Heart right ventricle (tissue), 16 donors: Measurements from ENCODE around the gene HSD11B1L. TPM values are rescaled to one million over a fixed set of nuclear protein-coding genes. Genes with fewer than 3 reads are reported as not detected.

Experiments used
- ATAC-seq, 8 donors: fragments of 200-7000 bp; cut with Tn5 transposase; one replicate each; pipeline ENCODE4 v1.9.1; 2020; ENCODE audit warnings: mild to moderate bottlenecking in 8 of 8, moderate library complexity in 8 of 8, moderate number of reproducible peaks in 1 of 8
- DNase-seq, 2 donors: peaks; one replicate each; pipeline ENCODE4 v3.0.0-alpha.2; 2020
- H3K27ac ChIP-seq, 10 donors: fragments of 200-600 bp; sonication (generic) in 2 of 10; one replicate each; pipeline versions ENCODE4 v1.5.0 to v1.8.0; 2020 to 2022; ENCODE audit warnings: mild to moderate bottlenecking in 3 of 10
- H3K27me3 ChIP-seq, 7 donors: fragments of 200-600 bp; one replicate each; pipeline ENCODE4 v1.8.0; 2021 to 2022; ENCODE audit warnings: mild to moderate bottlenecking in 2 of 7
- H3K36me3 ChIP-seq, 9 donors: fragments of 200-600 bp; sonication (generic) in 1 of 9; one replicate each; pipeline versions ENCODE4 v1.5.0 to v1.8.0; 2020 to 2022; ENCODE audit warnings: mild to moderate bottlenecking in 2 of 9
- H3K4me1 ChIP-seq, 9 donors: fragments of 200-600 bp; sonication (generic) in 1 of 9; one replicate each; pipeline versions ENCODE4 v1.5.0 to v1.8.0; 2020 to 2022; ENCODE audit warnings: mild to moderate bottlenecking in 4 of 9
- H3K4me3 ChIP-seq, 10 donors: fragments of 200-600 bp; sonication (generic) in 2 of 10; one replicate each; pipeline versions ENCODE4 v1.5.0 to v1.8.0; 2020 to 2022; ENCODE audit warnings: mild to moderate bottlenecking in 7 of 10, moderate library complexity in 2 of 10
- H3K9me3 ChIP-seq, 11 donors: fragments of 200-600 bp in 10 of 11; sonication (generic) in 2 of 11; one replicate each; pipeline versions ENCODE4 v1.5.0 to v1.8.0; 2013 to 2022; ENCODE audit warnings: mild to moderate bottlenecking in 2 of 11, control low read depth in 1 of 11, moderate library complexity in 1 of 11
- WGBS, 2 donors: extraction: QIAGEN DNeasy Blood & Tissue Kit; methylation state at CpG; one replicate each; pipeline ENCODE4 v1.1.7; 2013; ENCODE audit warnings: inconsistent platforms in 1 of 2; 5-methylcytosine and 5-hydroxymethylcytosine counted together
- intact Hi-C, 10 donors: fragments of 100-400 bp; cut with DNase I; formaldehyde crosslinking; loops; one replicate each; pipeline versions ENCODE4 v1.11.1 to v1.14.2; 2022
- polyA plus RNA-seq, 2 donors: library from polyadenylated mRNA; stranded (reverse); fragments of 200-250 nt; gene quantifications; one replicate each; pipeline ENCODE4 v1.2.3, GENCODE V29; 2013
- total RNA-seq, 10 donors: library from RNA; stranded (reverse); fragmentation: NEBNext Ultra II Directional in 3 of 10; extraction: Animal tissue kit (Norgen Biotek cat#: 25700) in 3 of 10; gene quantifications; one replicate each; pipeline versions ENCODE4 v1.2.1 to v1.2.4, GENCODE V29; 2021 to 2023
- TF ChIP-seq, protein P1 (sequence below), 9 donors: fragments of 200-600 bp; sonication (generic) in 2 of 9; IDR thresholded peaks; one replicate each; pipeline versions ENCODE4 v1.5.0 to v1.8.0; 2021 to 2022; ENCODE audit warnings: antibody characterized with exemption in 9 of 9, mild to moderate bottlenecking in 5 of 9, moderate library complexity in 1 of 9
- donor health status: Arrhythmogenic right ventricular cardiomyopathy.
- donor health status: ischemic (EF 13 %, LVEDD 7.1; RV severe dilation, severe dysfunction).
- donor health status: healthy with polysubstance abuse.
- donor health status: DM: no; HTN: yes; CAD: no.
- donor health status: DM: no; HTN: no; CAD: no.
- donor health status: ischemic (EF 25% LVEDD 6.9; RV normal size, moderate dysfunction).
- donor health status: ischemic (EF 25% LVEDD 5.7; RV mildly dilated, moderate dysfunction).
- donor health status: healthy.
- donor health status: DM: yes; HTN: yes; CAD: no.
- donor health status: Ischemic cardiomyopathy.
- donor health status: ischemic (EF 35%, LVEDD 5.7; RV mildly dilated, moderate dysfunction).
- donor health status: nonischemic (EF 11% LVEDD 7.7; RV severe dilation, severe dysfunction).
- donor health status: DM: yes; HTN: yes; CAD: no.
- donor health status: PGD.
- donor health status: ischemic (EF 29% LVEDD 5.4; RV normal size, mild dysfunction).
- donor health status: nonischemic (EF 23%, LVEDD 6.1; RV moderate dilation, normal function).

Gene HSD11B1L
- total and polyA plus RNA-seq, 12 donors, result 3.3 to 13.2 (median 4.3) TPM

DNA sequence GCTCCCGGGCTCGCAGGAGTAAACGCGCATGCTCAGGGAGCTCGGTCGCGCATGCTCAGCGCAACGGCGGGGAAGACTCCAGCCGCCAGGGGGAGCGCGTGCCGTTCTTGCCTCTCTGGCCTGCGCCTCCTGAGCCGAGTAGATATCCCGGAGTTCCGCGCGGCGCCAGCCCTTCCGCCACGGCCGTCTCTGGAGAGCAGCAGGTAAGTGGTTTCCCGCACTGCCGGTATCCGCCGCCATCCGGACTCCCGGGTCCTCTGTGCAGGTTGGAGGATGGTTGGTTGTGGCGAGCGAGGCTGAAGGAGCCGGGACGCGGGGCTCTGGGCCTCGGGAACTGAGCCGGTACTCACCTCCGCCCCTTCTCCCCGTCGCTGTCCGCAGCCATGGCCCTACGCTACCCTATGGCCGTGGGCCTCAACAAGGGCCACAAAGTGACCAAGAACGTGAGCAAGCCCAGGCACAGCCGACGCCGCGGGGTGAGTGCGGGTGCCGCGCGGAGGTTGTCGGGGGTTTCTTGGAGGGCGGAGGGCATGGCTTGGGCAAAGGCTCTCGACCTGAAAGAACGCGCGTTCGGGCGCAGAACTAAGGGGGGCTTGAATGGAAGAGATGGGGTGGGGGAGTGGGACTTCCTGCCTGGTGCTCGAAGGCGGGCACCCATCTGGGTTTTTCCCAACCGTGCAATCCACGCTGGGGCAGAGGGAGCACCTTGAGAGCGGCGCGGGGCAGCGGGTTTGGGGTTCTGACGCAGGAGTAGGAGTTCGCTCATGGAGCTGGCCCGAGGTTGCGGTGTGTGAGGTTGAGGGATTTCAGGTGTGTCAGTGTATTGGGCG lies 9.5 kb downstream of the HSD11B1L start, which contains the start of gene RPL36:
RPL36 (plus strand) TSS at position 171 of the 830 bp plus-strand sequence; CDS start at position 384, 213 bp downstream.
- peak within 1 kb of the TSS; percentile 60 to 97 (median 88) for H3K27ac ChIP-seq
- intact Hi-C loops, result loop anchor here in 3 of 10 donors (2.0 kb wide), 2 partner anchors 24 to 30 kb away; partner anchors contain the start of genes CATSPERD (in 2 of the 3) and LONP1 (in 2 of the 3)
- 1% methylated on average over 73 of the region's 73 CpGs for WGBS, 2 donors
- no peaks in the 10 kb centered on the region for H3K9me3 ChIP-seq
- H3K27me3 ChIP-seq, result no peaks in the 10 kb centered on the region
- TF ChIP-seq, protein P1, sequence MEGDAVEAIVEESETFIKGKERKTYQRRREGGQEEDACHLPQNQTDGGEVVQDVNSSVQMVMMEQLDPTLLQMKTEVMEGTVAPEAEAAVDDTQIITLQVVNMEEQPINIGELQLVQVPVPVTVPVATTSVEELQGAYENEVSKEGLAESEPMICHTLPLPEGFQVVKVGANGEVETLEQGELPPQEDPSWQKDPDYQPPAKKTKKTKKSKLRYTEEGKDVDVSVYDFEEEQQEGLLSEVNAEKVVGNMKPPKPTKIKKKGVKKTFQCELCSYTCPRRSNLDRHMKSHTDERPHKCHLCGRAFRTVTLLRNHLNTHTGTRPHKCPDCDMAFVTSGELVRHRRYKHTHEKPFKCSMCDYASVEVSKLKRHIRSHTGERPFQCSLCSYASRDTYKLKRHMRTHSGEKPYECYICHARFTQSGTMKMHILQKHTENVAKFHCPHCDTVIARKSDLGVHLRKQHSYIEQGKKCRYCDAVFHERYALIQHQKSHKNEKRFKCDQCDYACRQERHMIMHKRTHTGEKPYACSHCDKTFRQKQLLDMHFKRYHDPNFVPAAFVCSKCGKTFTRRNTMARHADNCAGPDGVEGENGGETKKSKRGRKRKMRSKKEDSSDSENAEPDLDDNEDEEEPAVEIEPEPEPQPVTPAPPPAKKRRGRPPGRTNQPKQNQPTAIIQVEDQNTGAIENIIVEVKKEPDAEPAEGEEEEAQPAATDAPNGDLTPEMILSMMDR (IDR thresholded peaks at IDR 0.05), result peak; percentile 93 to 99 (median 98)
- ATAC-seq (peak; percentile 66 to 89 (median 82)), DNase-seq (peak; percentile 97 to 99)
- peaks cover 7 to 47% (median 35%) of the 10 kb centered on the region in 9 donors for H3K4me1 ChIP-seq
- H3K4me3 ChIP-seq, result peak within 1 kb of the TSS; percentile 64 to 98 (median 80)
- peaks cover 6 to 42% (median 35%) of the 10 kb centered on the region in 9 donors for H3K36me3 ChIP-seq

DNA sequence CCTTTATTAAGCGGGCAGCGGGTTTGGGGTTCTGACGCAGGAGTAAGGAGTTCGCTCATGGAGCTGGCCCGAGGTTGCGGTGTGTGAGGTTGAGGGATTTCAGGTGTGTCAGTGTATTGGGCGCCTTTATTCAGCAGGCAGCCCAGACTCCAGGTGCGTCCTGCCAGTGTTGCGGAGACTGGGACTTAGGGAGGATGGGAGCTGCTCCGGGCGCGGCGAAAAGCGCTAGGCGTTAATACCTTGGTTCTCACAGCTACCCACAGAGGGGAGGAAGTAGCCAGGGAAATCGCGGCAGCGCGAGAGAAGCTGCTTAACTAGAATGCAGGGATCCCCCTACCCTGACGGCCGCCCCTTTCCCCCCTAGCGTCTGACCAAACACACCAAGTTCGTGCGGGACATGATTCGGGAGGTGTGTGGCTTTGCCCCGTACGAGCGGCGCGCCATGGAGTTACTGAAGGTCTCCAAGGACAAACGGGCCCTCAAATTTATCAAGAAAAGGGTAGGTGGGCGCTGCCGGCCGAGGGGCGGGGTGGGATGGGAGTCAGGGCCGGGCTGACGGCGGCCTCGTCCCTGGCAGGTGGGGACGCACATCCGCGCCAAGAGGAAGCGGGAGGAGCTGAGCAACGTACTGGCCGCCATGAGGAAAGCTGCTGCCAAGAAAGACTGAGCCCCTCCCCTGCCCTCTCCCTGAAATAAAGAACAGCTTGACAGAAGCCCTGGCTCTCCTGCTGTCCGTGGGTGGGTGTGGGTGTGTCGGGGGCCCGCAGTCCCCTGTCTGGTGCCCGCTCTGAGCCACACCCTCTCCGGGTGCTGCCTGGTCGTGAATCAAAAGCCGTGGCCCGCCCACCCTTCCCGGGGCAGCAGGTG lies 10.4 kb downstream of the HSD11B1L start:
- DNase-seq (peak; percentile 70 to 81), ATAC-seq (peak; percentile 4 to 62 (median 42))
- Histone ChIP-seq H3K27ac (peak overlapping the region; percentile 60 to 97 (median 88)), H3K9me3 (no peaks in the 10 kb centered on the region), H3K36me3 (peaks cover 7 to 50% (median 43%) of the 10 kb centered on the region in 9 donors), H3K27me3 (no peaks in the 10 kb centered on the region), H3K4me1 (peaks cover 7 to 46% (median 35%) of the 10 kb centered on the region in 9 donors), H3K4me3 (peak overlapping the region; percentile 64 to 98 (median 80))
- TF ChIP-seq, protein P1 (IDR thresholded peaks at IDR 0.05), result no peak
- intact Hi-C loops, result loop anchor here in 3 of 10 donors (2.0 kb wide), 2 partner anchors 24 to 30 kb away; partner anchors contain the start of genes CATSPERD (in 2 of the 3) and LONP1 (in 2 of the 3)
- WGBS, 2 donors, result 6 to 7% methylated on average over 54 of the region's 54 CpGs

DNA sequence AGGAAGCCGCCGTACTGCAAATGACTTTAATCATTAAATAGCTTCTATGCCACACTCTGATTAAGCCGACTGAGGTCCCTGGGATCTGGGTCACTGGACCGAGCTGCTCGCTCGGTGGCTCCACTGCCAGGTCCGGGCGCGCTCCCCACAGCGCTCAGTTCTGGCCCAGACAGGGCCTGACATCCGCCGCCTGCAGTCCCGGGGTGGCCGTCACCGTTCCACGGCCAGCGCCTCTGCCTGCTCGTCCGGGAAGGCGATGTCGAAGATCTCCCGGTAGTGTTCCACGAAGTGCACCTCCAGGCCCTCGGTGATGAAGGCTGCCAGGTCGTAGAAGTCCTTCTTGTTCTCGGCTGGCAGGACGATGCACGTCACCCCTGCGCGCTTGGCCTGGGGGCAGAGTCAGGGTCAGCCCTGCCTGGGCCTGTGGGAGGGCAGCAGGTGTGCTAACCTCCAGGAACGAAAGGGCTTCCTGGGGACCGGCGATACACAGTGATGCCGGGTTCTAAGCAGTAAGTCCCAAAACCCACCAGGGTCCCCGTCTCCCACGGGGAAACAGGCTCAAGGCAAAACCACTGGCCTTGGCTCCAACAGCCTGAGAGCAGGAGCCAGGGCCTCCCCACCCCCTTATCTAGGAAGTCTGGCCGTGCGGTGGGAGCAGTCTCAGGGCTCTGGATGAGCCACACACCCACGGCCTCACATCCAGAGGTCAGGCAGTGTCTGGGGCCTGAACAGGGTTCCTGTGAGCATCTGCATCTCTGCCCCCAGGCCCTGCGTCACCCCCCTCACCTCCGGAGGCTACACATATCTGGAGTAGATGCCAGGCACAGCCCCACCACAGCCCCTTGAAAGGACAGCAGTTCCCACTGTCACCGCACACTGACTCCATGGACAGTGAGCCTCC lies 11.2 kb downstream of the HSD11B1L start:
- Histone ChIP-seq H3K4me3 (peak overlapping the region in 8 of 10 donors; percentile 64 to 98 (median 80)), H3K9me3 (no peaks in the 10 kb centered on the region), H3K4me1 (peaks cover 7 to 39% (median 31%) of the 10 kb centered on the region in 9 donors), H3K27ac (peak overlapping the region in 9 of 10 donors; percentile 79 to 97 (median 89)), H3K27me3 (no peaks in the 10 kb centered on the region), H3K36me3 (peaks cover 7 to 59% (median 52%) of the 10 kb centered on the region in 9 donors)
- TF ChIP-seq, protein P1 (IDR thresholded peaks at IDR 0.05), result no peak
- intact Hi-C loops, result loop anchor here in 3 of 10 donors (2.0 kb wide), 2 partner anchors 23 to 29 kb away; partner anchors contain the start of genes CATSPERD (in 2 of the 3) and LONP1 (in 2 of the 3)
- no peak for ATAC-seq
- DNase-seq, result peak in 1 of 2 donors; percentile 26
- 57 to 62% methylated on average over 42 of the region's 42 CpGs for WGBS, 2 donors
